Measurements from ENCODE around the gene AP4M1.

The AP4M1 gene

DNA sequence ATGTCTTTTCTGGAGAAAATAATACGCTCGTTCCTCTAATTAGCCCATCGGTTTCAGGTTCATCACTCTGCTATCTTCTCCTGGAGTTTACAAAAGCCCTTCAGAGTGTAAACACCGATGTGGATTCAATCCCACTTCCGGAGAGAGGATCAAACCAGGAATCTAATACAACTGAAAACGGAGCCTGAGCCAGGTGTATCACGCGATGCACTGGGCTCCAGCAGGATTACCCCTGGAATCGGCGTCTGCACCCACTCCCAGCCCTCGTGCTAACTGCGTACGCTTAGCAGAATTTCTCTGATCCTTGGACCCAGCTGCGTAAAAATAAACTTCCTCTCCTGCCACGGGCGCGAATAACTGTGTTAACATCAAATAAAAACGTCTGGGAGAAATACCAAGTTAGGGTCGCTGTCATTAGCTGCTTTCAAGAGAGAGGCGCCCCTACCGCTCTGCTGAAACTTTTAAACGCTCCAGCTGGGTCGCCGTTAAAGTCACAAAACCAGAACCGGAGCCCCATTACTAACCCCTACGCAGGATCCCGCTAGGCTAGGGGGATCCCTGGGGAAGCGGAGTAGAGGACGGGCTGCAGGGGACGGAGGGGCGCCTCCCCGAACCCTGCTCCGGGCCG lies 20.4 kb upstream of the AP4M1 start:
- ATAC-seq, result peak; percentile 56
- TF ChIP-seq, protein P1, sequence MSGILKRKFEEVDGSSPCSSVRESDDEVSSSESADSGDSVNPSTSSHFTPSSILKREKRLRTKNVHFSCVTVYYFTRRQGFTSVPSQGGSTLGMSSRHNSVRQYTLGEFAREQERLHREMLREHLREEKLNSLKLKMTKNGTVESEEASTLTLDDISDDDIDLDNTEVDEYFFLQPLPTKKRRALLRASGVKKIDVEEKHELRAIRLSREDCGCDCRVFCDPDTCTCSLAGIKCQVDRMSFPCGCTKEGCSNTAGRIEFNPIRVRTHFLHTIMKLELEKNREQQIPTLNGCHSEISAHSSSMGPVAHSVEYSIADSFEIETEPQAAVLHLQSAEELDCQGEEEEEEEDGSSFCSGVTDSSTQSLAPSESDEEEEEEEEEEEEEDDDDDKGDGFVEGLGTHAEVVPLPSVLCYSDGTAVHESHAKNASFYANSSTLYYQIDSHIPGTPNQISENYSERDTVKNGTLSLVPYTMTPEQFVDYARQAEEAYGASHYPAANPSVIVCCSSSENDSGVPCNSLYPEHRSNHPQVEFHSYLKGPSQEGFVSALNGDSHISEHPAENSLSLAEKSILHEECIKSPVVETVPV (CRISPR knock-in tag; IDR thresholded peaks at IDR 0.05), result 0 out of 2 replicates have a peak, but pooled peaks have one; percentile 44
- TF ChIP-seq ISL1 (CRISPR knock-in tag; IDR thresholded peaks at IDR 0.05) (no peak), ZNF70 (CRISPR knock-in tag; IDR thresholded peaks at IDR 0.05) (0 out of 2 replicates have a peak, but pooled peaks have one; percentile 38)

DNA sequence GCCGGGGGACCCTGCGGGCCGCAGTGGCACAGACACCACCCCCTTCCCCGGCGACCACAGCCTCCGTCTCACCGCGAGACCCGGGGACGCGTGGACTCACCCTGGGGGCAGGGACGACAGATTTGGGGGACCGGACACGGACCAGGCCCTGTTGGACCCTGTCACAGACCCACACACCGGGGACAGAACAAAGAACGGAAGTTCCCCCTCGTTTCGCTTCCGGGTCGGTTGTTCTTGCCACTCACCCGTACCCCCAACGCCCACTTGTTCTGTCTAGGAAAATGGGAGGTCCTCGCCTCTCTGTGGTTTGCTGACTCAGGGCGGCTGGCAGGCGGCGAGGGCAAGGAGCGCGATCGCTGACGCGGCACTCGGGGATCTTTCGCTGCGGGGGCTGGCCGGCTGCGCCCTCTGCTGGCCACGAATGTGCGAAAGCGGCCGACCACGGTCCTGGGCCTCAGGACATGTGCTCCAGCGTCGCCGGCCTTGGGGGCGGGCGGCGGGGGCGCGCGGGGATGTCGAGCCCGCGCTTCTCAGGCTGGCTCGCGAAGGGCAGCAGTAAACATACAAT lies 19.8 kb upstream of the AP4M1 start, which contains the start of gene ZNF3:
TSS of gene ZNF3 (minus strand) at position 189 of the 568 bp plus-strand sequence. CDS start 4,366 bp downstream, outside the sequence.
- TF ChIP-seq SNAI2 (CRISPR knock-in tag; IDR thresholded peaks at IDR 0.05), result no peak; the same call in 1 of the 2 replicates
- peak; percentile 63; the same call in 1 of the 2 replicates for TF ChIP-seq ZFP3 (CRISPR knock-in tag; IDR thresholded peaks at IDR 0.05)
- TF ChIP-seq PPARA (CRISPR knock-in tag; IDR thresholded peaks at IDR 0.05; ENCODE audit: borderline replicate concordance), result no peak
- TF ChIP-seq ARNTL (CRISPR knock-in tag; IDR thresholded peaks at IDR 0.05; ENCODE audit: borderline replicate concordance, low read depth), result no peak
- TF ChIP-seq, protein P1 (CRISPR knock-in tag; IDR thresholded peaks at IDR 0.05), result no peak
- TF ChIP-seq RARB (CRISPR knock-in tag; IDR thresholded peaks at IDR 0.05), result peak; percentile 32; the same call in 1 of the 2 replicates
- 0 out of 2 replicates have a peak, but pooled peaks have one; percentile 36 for TF ChIP-seq GLIS3 (CRISPR knock-in tag; IDR thresholded peaks at IDR 0.05)
- no peak for TF ChIP-seq TOX (CRISPR knock-in tag; IDR thresholded peaks at IDR 0.05; ENCODE audit: borderline replicate concordance)
- TF ChIP-seq, protein P2, sequence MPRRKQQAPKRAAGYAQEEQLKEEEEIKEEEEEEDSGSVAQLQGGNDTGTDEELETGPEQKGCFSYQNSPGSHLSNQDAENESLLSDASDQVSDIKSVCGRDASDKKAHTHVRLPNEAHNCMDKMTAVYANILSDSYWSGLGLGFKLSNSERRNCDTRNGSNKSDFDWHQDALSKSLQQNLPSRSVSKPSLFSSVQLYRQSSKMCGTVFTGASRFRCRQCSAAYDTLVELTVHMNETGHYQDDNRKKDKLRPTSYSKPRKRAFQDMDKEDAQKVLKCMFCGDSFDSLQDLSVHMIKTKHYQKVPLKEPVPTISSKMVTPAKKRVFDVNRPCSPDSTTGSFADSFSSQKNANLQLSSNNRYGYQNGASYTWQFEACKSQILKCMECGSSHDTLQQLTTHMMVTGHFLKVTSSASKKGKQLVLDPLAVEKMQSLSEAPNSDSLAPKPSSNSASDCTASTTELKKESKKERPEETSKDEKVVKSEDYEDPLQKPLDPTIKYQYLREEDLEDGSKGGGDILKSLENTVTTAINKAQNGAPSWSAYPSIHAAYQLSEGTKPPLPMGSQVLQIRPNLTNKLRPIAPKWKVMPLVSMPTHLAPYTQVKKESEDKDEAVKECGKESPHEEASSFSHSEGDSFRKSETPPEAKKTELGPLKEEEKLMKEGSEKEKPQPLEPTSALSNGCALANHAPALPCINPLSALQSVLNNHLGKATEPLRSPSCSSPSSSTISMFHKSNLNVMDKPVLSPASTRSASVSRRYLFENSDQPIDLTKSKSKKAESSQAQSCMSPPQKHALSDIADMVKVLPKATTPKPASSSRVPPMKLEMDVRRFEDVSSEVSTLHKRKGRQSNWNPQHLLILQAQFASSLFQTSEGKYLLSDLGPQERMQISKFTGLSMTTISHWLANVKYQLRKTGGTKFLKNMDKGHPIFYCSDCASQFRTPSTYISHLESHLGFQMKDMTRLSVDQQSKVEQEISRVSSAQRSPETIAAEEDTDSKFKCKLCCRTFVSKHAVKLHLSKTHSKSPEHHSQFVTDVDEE (CRISPR knock-in tag; IDR thresholded peaks at IDR 0.05), result no peak
- TF ChIP-seq ZC3H10 (CRISPR knock-in tag; IDR thresholded peaks at IDR 0.05), result no peak
- no peak for TF ChIP-seq ISL1 (CRISPR knock-in tag; IDR thresholded peaks at IDR 0.05)
- no peak for TF ChIP-seq OSR1 (CRISPR knock-in tag; IDR thresholded peaks at IDR 0.05)
- no peak for TF ChIP-seq ZFP30 (CRISPR knock-in tag; IDR thresholded peaks at IDR 0.05)
- TF ChIP-seq ESRRG (CRISPR knock-in tag; IDR thresholded peaks at IDR 0.05), result no peak
- TF ChIP-seq, protein P3, sequence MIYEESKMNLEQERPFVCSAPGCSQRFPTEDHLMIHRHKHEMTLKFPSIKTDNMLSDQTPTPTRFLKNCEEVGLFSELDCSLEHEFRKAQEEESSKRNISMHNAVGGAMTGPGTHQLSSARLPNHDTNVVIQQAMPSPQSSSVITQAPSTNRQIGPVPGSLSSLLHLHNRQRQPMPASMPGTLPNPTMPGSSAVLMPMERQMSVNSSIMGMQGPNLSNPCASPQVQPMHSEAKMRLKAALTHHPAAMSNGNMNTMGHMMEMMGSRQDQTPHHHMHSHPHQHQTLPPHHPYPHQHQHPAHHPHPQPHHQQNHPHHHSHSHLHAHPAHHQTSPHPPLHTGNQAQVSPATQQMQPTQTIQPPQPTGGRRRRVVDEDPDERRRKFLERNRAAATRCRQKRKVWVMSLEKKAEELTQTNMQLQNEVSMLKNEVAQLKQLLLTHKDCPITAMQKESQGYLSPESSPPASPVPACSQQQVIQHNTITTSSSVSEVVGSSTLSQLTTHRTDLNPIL (CRISPR knock-in tag; IDR thresholded peaks at IDR 0.05; ENCODE audit: low read depth), result no peak
- TF ChIP-seq TCF4 (CRISPR knock-in tag; IDR thresholded peaks at IDR 0.05; ENCODE audit: borderline replicate concordance), result no peak
- TF ChIP-seq, protein P4, sequence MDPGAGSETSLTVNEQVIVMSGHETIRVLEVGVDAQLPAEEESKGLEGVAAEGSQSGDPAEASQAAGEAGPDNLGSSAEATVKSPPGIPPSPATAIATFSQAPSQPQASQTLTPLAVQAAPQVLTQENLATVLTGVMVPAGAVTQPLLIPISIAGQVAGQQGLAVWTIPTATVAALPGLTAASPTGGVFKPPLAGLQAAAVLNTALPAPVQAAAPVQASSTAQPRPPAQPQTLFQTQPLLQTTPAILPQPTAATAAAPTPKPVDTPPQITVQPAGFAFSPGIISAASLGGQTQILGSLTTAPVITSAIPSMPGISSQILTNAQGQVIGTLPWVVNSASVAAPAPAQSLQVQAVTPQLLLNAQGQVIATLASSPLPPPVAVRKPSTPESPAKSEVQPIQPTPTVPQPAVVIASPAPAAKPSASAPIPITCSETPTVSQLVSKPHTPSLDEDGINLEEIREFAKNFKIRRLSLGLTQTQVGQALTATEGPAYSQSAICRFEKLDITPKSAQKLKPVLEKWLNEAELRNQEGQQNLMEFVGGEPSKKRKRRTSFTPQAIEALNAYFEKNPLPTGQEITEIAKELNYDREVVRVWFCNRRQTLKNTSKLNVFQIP (CRISPR knock-in tag; IDR thresholded peaks at IDR 0.05; ENCODE audit: borderline replicate concordance, low read depth), result no peak
- TF ChIP-seq CSDC2 (CRISPR knock-in tag; IDR thresholded peaks at IDR 0.05), result peak; percentile 72; the same call in 1 of the 2 replicates
- no peak for TF ChIP-seq ZNF565 (CRISPR knock-in tag; conservative IDR thresholded peaks at IDR 0.05; ENCODE audit: low read depth)
- TF ChIP-seq BACH2 (CRISPR knock-in tag; IDR thresholded peaks at IDR 0.05; ENCODE audit: borderline replicate concordance), result peak; percentile 100; the same call in 1 of the 2 replicates
- no peak for TF ChIP-seq ZNF70 (CRISPR knock-in tag; IDR thresholded peaks at IDR 0.05)
- TF ChIP-seq ZNF8 (CRISPR knock-in tag; IDR thresholded peaks at IDR 0.05), result no peak
- TF ChIP-seq, protein P5, sequence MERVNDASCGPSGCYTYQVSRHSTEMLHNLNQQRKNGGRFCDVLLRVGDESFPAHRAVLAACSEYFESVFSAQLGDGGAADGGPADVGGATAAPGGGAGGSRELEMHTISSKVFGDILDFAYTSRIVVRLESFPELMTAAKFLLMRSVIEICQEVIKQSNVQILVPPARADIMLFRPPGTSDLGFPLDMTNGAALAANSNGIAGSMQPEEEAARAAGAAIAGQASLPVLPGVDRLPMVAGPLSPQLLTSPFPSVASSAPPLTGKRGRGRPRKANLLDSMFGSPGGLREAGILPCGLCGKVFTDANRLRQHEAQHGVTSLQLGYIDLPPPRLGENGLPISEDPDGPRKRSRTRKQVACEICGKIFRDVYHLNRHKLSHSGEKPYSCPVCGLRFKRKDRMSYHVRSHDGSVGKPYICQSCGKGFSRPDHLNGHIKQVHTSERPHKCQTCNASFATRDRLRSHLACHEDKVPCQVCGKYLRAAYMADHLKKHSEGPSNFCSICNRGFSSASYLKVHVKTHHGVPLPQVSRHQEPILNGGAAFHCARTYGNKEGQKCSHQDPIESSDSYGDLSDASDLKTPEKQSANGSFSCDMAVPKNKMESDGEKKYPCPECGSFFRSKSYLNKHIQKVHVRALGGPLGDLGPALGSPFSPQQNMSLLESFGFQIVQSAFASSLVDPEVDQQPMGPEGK (CRISPR knock-in tag; IDR thresholded peaks at IDR 0.05; ENCODE audit: borderline replicate concordance), result peak; percentile 79; the same call in 1 of the 2 replicates
- peak; percentile 93 for ATAC-seq
